IMR-90 (cell line): Measurements from ENCODE around the gene SWAP70. TPM values are rescaled to one million over a fixed set of nuclear protein-coding genes. Genes with fewer than 3 reads are reported as not detected.

Experiments
- ATAC-seq: fragments of 200-7000 bp; cut with Tn5 transposase; 2 replicates; pipeline ENCODE4 v1.9.1; 2020; ENCODE audit warnings: low read depth, mild to moderate bottlenecking, moderate library complexity
- BruUV-seq: library from RNA; stranded (reverse); fragments of 400-500 nt; replicated peaks from 2 replicates; lab custom pipeline; 2021; lab: Mats Ljungman, UMichigan
- CTCF ChIA-PET: fragments of 300-600 bp; formaldehyde crosslinking; extraction: SDS; loops from one replicate; lab custom pipeline; 2021; ENCODE audit warnings: antibody characterized with exemption; lab: Yijun Ruan, JAX
- POLR2A ChIA-PET: fragments of 300-600 bp; sonication (Branson Sonifier 250); formaldehyde crosslinking; loops from one replicate; lab custom pipeline; 2022; ENCODE audit warnings: antibody characterized with exemption; ENCODE audit not compliant: unreplicated experiment; lab: Charles Lee
- DNase-seq: peaks from one replicate; pipeline ENCODE4 v3.0.0; 2013
- H2AFZ ChIP-seq: replicated peaks from 2 replicates; pipeline ENCODE3; 2013; ENCODE audit warnings: low read length, mild to moderate bottlenecking; ENCODE audit not compliant: poor library complexity
- H2AK5ac ChIP-seq: 2 replicates; pipeline ENCODE4 v1.6.1; 2013; ENCODE audit warnings: low read depth, low read length, inconsistent platforms
- H2AK9ac ChIP-seq: replicated peaks from 2 replicates; pipeline ENCODE3; 2013; ENCODE audit warnings: mild to moderate bottlenecking, low read depth, low read length, moderate library complexity; ENCODE audit not compliant: poor library complexity
- H2BK120ac ChIP-seq: 2 replicates; pipeline ENCODE4 v1.6.1; 2013; ENCODE audit warnings: low read depth, low read length, inconsistent platforms
- H2BK15ac ChIP-seq: 3 replicates; pipeline ENCODE4 v1.6.1; 2013; ENCODE audit warnings: low read depth, low read length, inconsistent platforms
- H2BK20ac ChIP-seq: 2 replicates; pipeline ENCODE4 v1.6.1; 2013; ENCODE audit warnings: low read depth, mild to moderate bottlenecking, inconsistent platforms, low read length, moderate library complexity
- H2BK5ac ChIP-seq: 2 replicates; pipeline ENCODE4 v1.6.1; 2013; ENCODE audit warnings: mild to moderate bottlenecking, low read depth, low read length, inconsistent platforms; ENCODE audit not compliant: poor library complexity, severe bottlenecking
- H3K14ac ChIP-seq: replicated peaks from 2 replicates; pipeline ENCODE4 v1.6.1; 2013; ENCODE audit warnings: low read depth, low read length, inconsistent platforms
- H3K18ac ChIP-seq: 2 replicates; pipeline ENCODE4 v1.6.1; 2013; ENCODE audit warnings: low read depth, low read length, control low read depth
- H3K23ac ChIP-seq: 2 replicates; pipeline ENCODE4 v1.6.1; 2013; ENCODE audit warnings: low read depth, low read length, inconsistent platforms
- H3K27ac ChIP-seq: 2 replicates; pipeline ENCODE4 v1.5.1; 2013; ENCODE audit warnings: mild to moderate bottlenecking, control low read depth, low read length; ENCODE audit not compliant: insufficient read depth
- H3K27me3 ChIP-seq: 2 replicates; pipeline ENCODE4 v1.6.1; 2013; ENCODE audit warnings: low read length; ENCODE audit not compliant: control insufficient read depth, insufficient read depth
- H3K36me3 ChIP-seq: 2 replicates; pipeline ENCODE4 v1.6.1; 2013; ENCODE audit warnings: low read length, mixed read lengths; ENCODE audit not compliant: control insufficient read depth, insufficient read depth
- H3K4ac ChIP-seq: 2 replicates; pipeline ENCODE4 v1.6.1; 2013; ENCODE audit warnings: low read depth, low read length, inconsistent platforms
- H3K4me1 ChIP-seq: 2 replicates; pipeline ENCODE4 v1.6.1; 2013; ENCODE audit warnings: low read length, mixed read lengths; ENCODE audit not compliant: control insufficient read depth, insufficient read depth
- H3K4me2 ChIP-seq: 2 replicates; pipeline ENCODE4 v1.6.1; 2013; ENCODE audit warnings: low read depth, mild to moderate bottlenecking, control low read depth, low read length, moderate library complexity
- H3K4me3 ChIP-seq: 2 replicates; pipeline ENCODE4 v1.5.1; 2013; ENCODE audit warnings: low read depth, mild to moderate bottlenecking, control low read depth, low read length, moderate library complexity; ENCODE audit not compliant: insufficient read depth
- H3K56ac ChIP-seq: 2 replicates; pipeline ENCODE4 v1.6.1; 2013; ENCODE audit warnings: low read length, inconsistent platforms; ENCODE audit not compliant: insufficient read depth; ENCODE audit errors: extremely low read depth
- H3K79me1 ChIP-seq, 2 experiments: 2 replicates each; pipeline ENCODE4 v1.6.1; 2013; ENCODE audit warnings: low read length in 2 of 2, inconsistent platforms in 1 of 2, low read depth in 1 of 2
- H3K9ac ChIP-seq: 2 replicates; pipeline ENCODE4 v1.6.1; 2013; ENCODE audit warnings: low read depth, low read length, control low read depth
- H3K9me1 ChIP-seq: 2 replicates; pipeline ENCODE4 v1.6.1; 2013; ENCODE audit warnings: low read length, inconsistent platforms; ENCODE audit not compliant: insufficient read depth
- H3K9me3 ChIP-seq: 2 replicates; pipeline ENCODE4 v1.6.1; 2013; ENCODE audit warnings: low read length; ENCODE audit not compliant: control insufficient read depth, insufficient read depth
- H4K20me1 ChIP-seq: 2 replicates; pipeline ENCODE4 v1.6.1; 2013; ENCODE audit warnings: low read length, inconsistent platforms; ENCODE audit not compliant: insufficient read depth
- H4K5ac ChIP-seq: 2 replicates; pipeline ENCODE4 v1.6.1; 2013; ENCODE audit warnings: mild to moderate bottlenecking, low read depth, low read length, control low read depth
- H4K8ac ChIP-seq, 2 experiments: 2 replicates each; pipeline ENCODE4 v1.6.1; 2013; ENCODE audit warnings: low read depth in 2 of 2, low read length in 2 of 2, control low read depth in 1 of 2, inconsistent platforms in 1 of 2
- H4K91ac ChIP-seq: 2 replicates; pipeline ENCODE4 v1.6.1; 2013; ENCODE audit warnings: low read depth, low read length, inconsistent platforms; ENCODE audit not compliant: insufficient read depth
- CTCF ChIP-seq: conservative IDR thresholded peaks from 2 replicates; pipeline ENCODE4 v1.5.1; 2012; ENCODE audit warnings: mild to moderate bottlenecking, low read depth, low read length, improper control_type of control experiment
- ELK1 ChIP-seq: fragments of 150-350 bp; IDR thresholded peaks from 2 replicates; pipeline ENCODE4 v1.6.1; 2016; ENCODE audit warnings: low read depth, mild to moderate bottlenecking, low read length, moderate library complexity, borderline replicate concordance
- MAFK ChIP-seq: IDR thresholded peaks from 2 replicates; pipeline ENCODE4 v1.6.1; 2012; ENCODE audit warnings: low read depth, low read length, improper control_type of control experiment
- RCOR1 ChIP-seq: IDR thresholded peaks from 2 replicates; pipeline ENCODE4 v1.6.1; 2012; ENCODE audit warnings: mild to moderate bottlenecking, low read length, improper control_type of control experiment; ENCODE audit not compliant: insufficient replicate concordance
- WGBS, 2 experiments: methylation state at CpG; one replicate each; pipeline versions ENCODE4 v1.1.5 to v1.1.7; 2013; ENCODE audit warnings: missing lambda C conversion rate in 2 of 2; ENCODE audit not compliant: insufficient read length in 1 of 2; ENCODE audit errors: extremely low coverage in 2 of 2; 5-methylcytosine and 5-hydroxymethylcytosine counted together
- dilution Hi-C: fragments of 300-500 bp; cut with HindIII; formaldehyde crosslinking; loops from one replicate; pipeline ENCODE4 v1.14.3; 2018; ENCODE audit warnings: low sequenced_read_pairs; ENCODE audit not compliant: unreplicated experiment
- in situ Hi-C: fragments of 300-500 bp; cut with MboI; formaldehyde crosslinking; loops from 3 replicates; pipeline ENCODE4 v1.14.3; 2019; ENCODE audit warnings: low sequenced_read_pairs, inconsistent platforms, mixed read lengths
- intact Hi-C: fragments of 100-400 bp; cut with micrococcal nuclease; formaldehyde crosslinking; loops from 2 replicates; pipeline ENCODE4 v1.10.0; 2022
- polyA plus RNA-seq, 3 experiments: library from polyadenylated mRNA; depleted of rRNA; stranded (reverse); fragments of >200 nt; gene quantifications; 2 replicates each; pipeline ENCODE4 v1.2.3, GENCODE V29; 2012; ENCODE audit warnings: low replicate concordance in 1 of 3
- total RNA-seq: library from RNA; depleted of rRNA; stranded (reverse); fragments of >200 nt; gene quantifications from 2 replicates; pipeline ENCODE4 v1.2.3, GENCODE V29; 2012

SWAP70 gene
- total and polyA plus RNA-seq, 2 of the 4 experiments (the other 2 are of a cell fraction) = 15.5 to 19.9 TPM

- Histone ChIP-seq H3K4me1 (no peaks in the 10 kb centered on the region), H3K18ac (no peak overlapping the region), H3K4ac (no peak overlapping the region), H3K79me1 (no peaks in the 10 kb centered on the region), H3K36me3 (no peaks in the 10 kb centered on the region), H2BK5ac (no peak overlapping the region), H2AK5ac (no peak overlapping the region), H3K56ac (no peak overlapping the region), H2AK9ac (no peak overlapping the region), H2AFZ (no peak overlapping the region), H2BK15ac (no peak overlapping the region), H3K9me1 (no peaks in the 10 kb centered on the region), H2BK20ac (no peak overlapping the region), H3K4me2 (no peak overlapping the region), H4K91ac (no peak overlapping the region), H3K23ac (no peak overlapping the region), H4K20me1 (no peaks in the 10 kb centered on the region), H3K9ac (no peak overlapping the region), H4K8ac (no peak overlapping the region), H3K27ac (no peak overlapping the region), H2BK120ac (no peak overlapping the region), H4K5ac (no peak overlapping the region), H3K4me3 (no peak overlapping the region), H3K27me3 (no peaks in the 10 kb centered on the region), H3K9me3 (0 out of 2 replicates have a peak, but pooled peaks cover 4% of the 10 kb centered on the region), H3K14ac (no peak overlapping the region)
- in situ Hi-C loops = no loop called here
- BruUV-seq = no TSS peak
- ChIA-PET POLR2A (no interaction called here), CTCF (no interaction called here)
- TF ChIP-seq RCOR1 (no peak), CTCF (no peak), MAFK (no peak), ELK1 (no peak)
- dilution Hi-C loops = no loop called here
- intact Hi-C loops = no loop called here
- 76% methylated on average over 5 of the region's 7 CpGs; no CpG with 5 or more reads in 1 of the 2 experiments for WGBS, 2 experiments
- ATAC-seq (no peak), DNase-seq (no peak)
These were observed 12.4 kb upstream of the SWAP70 start for GRCh38 chr11:9651481-9651880.
